ENCODE results near the gene CAPG. TPM values are rescaled to one million over a fixed set of nuclear protein-coding genes. Genes with fewer than 3 reads are reported as not detected.

The CAPG gene
- total RNA-seq, 1 experiment from 2014 or later, result 202 TPM

DNA sequence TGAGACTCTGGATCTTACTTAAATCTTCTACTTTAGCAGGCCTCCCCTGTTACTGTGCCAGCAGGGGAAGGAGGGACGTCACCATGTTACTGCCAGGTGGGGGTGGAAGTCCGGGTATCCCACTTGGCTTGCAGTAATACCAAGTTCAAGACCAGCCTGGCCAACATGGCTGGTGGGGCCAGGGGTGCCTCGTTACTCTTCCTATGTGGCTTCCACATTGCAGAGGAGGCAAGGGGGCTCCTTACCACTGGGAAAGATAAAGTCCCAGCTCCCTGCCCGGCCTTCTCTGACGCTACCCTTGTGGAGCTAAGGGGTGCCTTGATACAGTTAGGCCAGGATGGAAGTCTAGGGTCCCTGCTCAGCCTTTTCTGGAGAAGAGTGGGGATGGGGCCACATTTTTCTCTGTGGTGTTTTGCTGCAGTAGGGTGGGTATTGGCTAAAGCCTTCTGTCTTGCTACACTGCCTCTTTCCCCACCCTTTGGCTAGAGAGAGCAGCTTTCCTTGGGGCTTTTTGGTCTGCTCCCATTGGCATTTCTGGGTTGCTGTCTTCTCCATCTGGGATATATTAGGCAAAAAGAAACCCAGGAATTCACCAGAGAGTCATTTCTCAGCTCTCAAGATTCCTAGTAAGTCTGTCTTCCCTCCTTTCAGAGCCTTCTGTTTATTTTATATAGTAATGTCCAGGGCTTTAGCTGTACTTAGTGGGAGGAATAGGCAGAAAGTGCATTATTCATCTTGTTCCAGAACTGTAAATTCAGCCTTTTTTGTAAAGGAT is 33.7 kb downstream of the CAPG start:
- H3K36me3 ChIP-seq (ENCODE audit: control insufficient read depth, insufficient read depth, low read length), result peaks cover 6% of the 10 kb centered on the region; the same call in 1 of the 2 replicates
- intact Hi-C loops (cut with micrococcal nuclease; ENCODE audit: unreplicated experiment) (no loop called here), in situ Hi-C loops (cut with HindIII; ENCODE audit: low pct_unique_long_range_greater_than_20kb, low sequenced_read_pairs) (no loop called here)
- no peaks in the 10 kb centered on the region for H3K27me3 ChIP-seq (ENCODE audit: control insufficient read depth, insufficient read depth, low read length)
- H3K9me3 ChIP-seq (ENCODE audit: control insufficient read depth, insufficient read depth, low read depth, low read length), result no peaks in the 10 kb centered on the region
- ChIA-PET POLR2A (interaction anchor here (0.5 kb wide), 1 partner anchor 173 kb away, joined by 3 read pairs; no protein-coding TSS in a partner anchor), CTCF (no interaction called here)
- BruUV-seq (replicated peaks), result no TSS peak
- H3K27ac ChIP-seq (ENCODE audit: low read length), result no peak overlapping the region
- DNase-seq (ENCODE audit: low read depth, low spot score), result no peak
- no peaks in the 10 kb centered on the region for H3K4me1 ChIP-seq (ENCODE audit: control insufficient read depth, insufficient read depth, low read length)
- TF ChIP-seq SIN3A (IDR thresholded peaks at IDR 0.05; ENCODE audit: borderline replicate concordance, insufficient read depth, low read depth, low read length) (no peak), CTCF (IDR thresholded peaks at IDR 0.05) (no peak), TCF7L2 (IDR thresholded peaks at IDR 0.05; ENCODE audit: low read depth, low read length) (no peak), POLR2AphosphoS5 (IDR thresholded peaks at IDR 0.05; ENCODE audit: low read depth, low read length) (no peak)
- TF ChIP-seq, protein P1, sequence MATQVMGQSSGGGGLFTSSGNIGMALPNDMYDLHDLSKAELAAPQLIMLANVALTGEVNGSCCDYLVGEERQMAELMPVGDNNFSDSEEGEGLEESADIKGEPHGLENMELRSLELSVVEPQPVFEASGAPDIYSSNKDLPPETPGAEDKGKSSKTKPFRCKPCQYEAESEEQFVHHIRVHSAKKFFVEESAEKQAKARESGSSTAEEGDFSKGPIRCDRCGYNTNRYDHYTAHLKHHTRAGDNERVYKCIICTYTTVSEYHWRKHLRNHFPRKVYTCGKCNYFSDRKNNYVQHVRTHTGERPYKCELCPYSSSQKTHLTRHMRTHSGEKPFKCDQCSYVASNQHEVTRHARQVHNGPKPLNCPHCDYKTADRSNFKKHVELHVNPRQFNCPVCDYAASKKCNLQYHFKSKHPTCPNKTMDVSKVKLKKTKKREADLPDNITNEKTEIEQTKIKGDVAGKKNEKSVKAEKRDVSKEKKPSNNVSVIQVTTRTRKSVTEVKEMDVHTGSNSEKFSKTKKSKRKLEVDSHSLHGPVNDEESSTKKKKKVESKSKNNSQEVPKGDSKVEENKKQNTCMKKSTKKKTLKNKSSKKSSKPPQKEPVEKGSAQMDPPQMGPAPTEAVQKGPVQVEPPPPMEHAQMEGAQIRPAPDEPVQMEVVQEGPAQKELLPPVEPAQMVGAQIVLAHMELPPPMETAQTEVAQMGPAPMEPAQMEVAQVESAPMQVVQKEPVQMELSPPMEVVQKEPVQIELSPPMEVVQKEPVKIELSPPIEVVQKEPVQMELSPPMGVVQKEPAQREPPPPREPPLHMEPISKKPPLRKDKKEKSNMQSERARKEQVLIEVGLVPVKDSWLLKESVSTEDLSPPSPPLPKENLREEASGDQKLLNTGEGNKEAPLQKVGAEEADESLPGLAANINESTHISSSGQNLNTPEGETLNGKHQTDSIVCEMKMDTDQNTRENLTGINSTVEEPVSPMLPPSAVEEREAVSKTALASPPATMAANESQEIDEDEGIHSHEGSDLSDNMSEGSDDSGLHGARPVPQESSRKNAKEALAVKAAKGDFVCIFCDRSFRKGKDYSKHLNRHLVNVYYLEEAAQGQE (IDR thresholded peaks at IDR 0.05; ENCODE audit: insufficient read depth in 1 of 2, low read depth in 2 of 2, low read length in 1 of 2), result no peak
- no peak overlapping the region for H3K4me3 ChIP-seq (ENCODE audit: low read depth in 2 of 2, low read length in 2 of 2)
- ATAC-seq, result no peak

DNA sequence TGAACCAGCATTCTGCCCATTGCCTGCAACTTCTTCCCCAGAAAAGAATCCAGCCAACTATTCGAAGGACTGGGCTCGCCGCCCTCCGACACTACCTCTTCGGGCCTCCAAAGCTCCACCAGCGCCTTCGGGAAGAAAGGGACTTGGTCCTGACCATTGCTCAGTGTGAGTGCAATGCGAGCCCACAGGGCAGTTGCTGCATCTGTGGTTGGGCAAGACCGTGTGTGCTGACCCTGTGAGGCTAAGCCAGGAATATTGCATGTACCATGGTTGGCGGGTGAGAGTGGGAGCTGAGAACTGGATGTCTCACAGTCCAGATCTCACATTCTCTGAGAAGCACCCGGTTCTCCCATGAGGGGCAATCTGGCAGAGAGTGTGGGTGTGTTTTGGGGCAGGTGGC is 39.1 kb downstream of the CAPG start:
- no peaks in the 10 kb centered on the region for H3K36me3 ChIP-seq (ENCODE audit: control insufficient read depth, insufficient read depth, low read length)
- H3K27ac ChIP-seq (ENCODE audit: low read length), result no peak overlapping the region
- DNase-seq (ENCODE audit: low read depth, low spot score) (no peak), ATAC-seq (peak; percentile 20; the same call in 1 of the 2 replicates)
- no TSS peak for BruUV-seq (replicated peaks)
- ChIA-PET POLR2A (no interaction called here), CTCF (no interaction called here)
- H3K27me3 ChIP-seq (ENCODE audit: control insufficient read depth, insufficient read depth, low read length), result no peaks in the 10 kb centered on the region
- intact Hi-C loops (cut with micrococcal nuclease; ENCODE audit: unreplicated experiment) (no loop called here), in situ Hi-C loops (cut with HindIII; ENCODE audit: low pct_unique_long_range_greater_than_20kb, low sequenced_read_pairs) (no loop called here)
- H3K9me3 ChIP-seq (ENCODE audit: control insufficient read depth, insufficient read depth, low read depth, low read length), result no peaks in the 10 kb centered on the region
- no peak overlapping the region for H3K4me3 ChIP-seq (ENCODE audit: low read depth in 2 of 2, low read length in 2 of 2)
- H3K4me1 ChIP-seq (ENCODE audit: control insufficient read depth, insufficient read depth, low read length), result peaks cover 16% of the 10 kb centered on the region
- TF ChIP-seq SIN3A (IDR thresholded peaks at IDR 0.05; ENCODE audit: borderline replicate concordance, insufficient read depth, low read depth, low read length) (no peak), POLR2AphosphoS5 (IDR thresholded peaks at IDR 0.05; ENCODE audit: low read depth, low read length) (no peak), CTCF (IDR thresholded peaks at IDR 0.05) (no peak), TCF7L2 (IDR thresholded peaks at IDR 0.05; ENCODE audit: low read depth, low read length) (no peak)
- TF ChIP-seq, protein P1 (IDR thresholded peaks at IDR 0.05; ENCODE audit: insufficient read depth in 1 of 2, low read depth in 2 of 2, low read length in 1 of 2), result no peak

Data from Panc1 (cell line).